Measurements from ENCODE around the gene UPK3BL2.
"Not testable (repeated sequence)": the region's sequence is repeated elsewhere in the genome, so short reads cannot be mapped to it uniquely, and the experiment has no call there.

The UPK3BL2 gene

GRCh38 chr7:102531583-102531982, 11.9 kb downstream of the UPK3BL2 start:
- DNase-seq (ENCODE audit: low read depth) = not testable (repeated sequence)

GRCh38 chr7:102527822-102528793, 15.4 kb downstream of the UPK3BL2 start:
- DNase-seq (ENCODE audit: low read depth) = not testable (repeated sequence)

- not testable (repeated sequence) for DNase-seq (ENCODE audit: low read depth)
Measured at GRCh38 chr7:102527182-102527581, 16.3 kb downstream of the UPK3BL2 start.

GRCh38 chr7:102524803-102525202, 18.7 kb downstream of the UPK3BL2 start:
- not testable (repeated sequence) for DNase-seq (ENCODE audit: low read depth)

- DNase-seq (ENCODE audit: low read depth) = not testable (repeated sequence)
Measured at GRCh38 chr7:102520797-102521196, 22.7 kb downstream of the UPK3BL2 start.

GRCh38 chr7:102517550-102518147, 25.8 kb downstream of the UPK3BL2 start, which contains the start of gene RASA4B:
Gene RASA4B (minus strand): TSS chr7:102517777. CDS start chr7:102517710, 67 bp downstream.
- DNase-seq (ENCODE audit: low read depth) = not testable (repeated sequence)

- DNase-seq (ENCODE audit: low read depth) = not testable (repeated sequence)
Measured at GRCh38 chr7:102516951-102517350, 26.5 kb downstream of the UPK3BL2 start.

- DNase-seq (ENCODE audit: low read depth) = not testable (repeated sequence)
Measured at GRCh38 chr7:102515889-102516288, 27.6 kb downstream of the UPK3BL2 start.

GRCh38 chr7:102514881-102515721, 28.4 kb downstream of the UPK3BL2 start:
- not testable (repeated sequence) for DNase-seq (ENCODE audit: low read depth)

- not testable (repeated sequence) for DNase-seq (ENCODE audit: low read depth)
Measured at GRCh38 chr7:102512642-102513221, 30.8 kb downstream of the UPK3BL2 start.

GRCh38 chr7:102511860-102512522, 31.5 kb downstream of the UPK3BL2 start:
- not testable (repeated sequence) for DNase-seq (ENCODE audit: low read depth)

GRCh38 chr7:102510575-102510974, 32.9 kb downstream of the UPK3BL2 start:
- not testable (repeated sequence) for DNase-seq (ENCODE audit: low read depth)

GRCh38 chr7:102507410-102508088, 35.9 kb downstream of the UPK3BL2 start:
- DNase-seq (ENCODE audit: low read depth) = not testable (repeated sequence)

GRCh38 chr7:102505298-102506185, 38.0 kb downstream of the UPK3BL2 start:
- DNase-seq (ENCODE audit: low read depth) = not testable (repeated sequence)

- not testable (repeated sequence) for DNase-seq (ENCODE audit: low read depth)
Measured at GRCh38 chr7:102503141-102503540, 40.4 kb downstream of the UPK3BL2 start.

GRCh38 chr7:102498321-102498720, 45.2 kb downstream of the UPK3BL2 start:
- not testable (repeated sequence) for DNase-seq (ENCODE audit: low read depth)

GRCh38 chr7:102497308-102497707, 46.2 kb downstream of the UPK3BL2 start:
- DNase-seq (ENCODE audit: low read depth) = not testable (repeated sequence)

GRCh38 chr7:102496861-102497260, 46.6 kb downstream of the UPK3BL2 start:
- not testable (repeated sequence) for DNase-seq (ENCODE audit: low read depth)

- not testable (repeated sequence) for DNase-seq (ENCODE audit: low read depth)
Measured at GRCh38 chr7:102494473-102495149, 48.9 kb downstream of the UPK3BL2 start.

Data from stimulated activated CD8-positive, alpha-beta memory T cell treated with anti-CD3 and anti-CD28 coated beads, Interleukin-7, amount 100 ng/mL, for 24 hours (primary cell).